ENCODE results near the gene DNER.

DNA sequence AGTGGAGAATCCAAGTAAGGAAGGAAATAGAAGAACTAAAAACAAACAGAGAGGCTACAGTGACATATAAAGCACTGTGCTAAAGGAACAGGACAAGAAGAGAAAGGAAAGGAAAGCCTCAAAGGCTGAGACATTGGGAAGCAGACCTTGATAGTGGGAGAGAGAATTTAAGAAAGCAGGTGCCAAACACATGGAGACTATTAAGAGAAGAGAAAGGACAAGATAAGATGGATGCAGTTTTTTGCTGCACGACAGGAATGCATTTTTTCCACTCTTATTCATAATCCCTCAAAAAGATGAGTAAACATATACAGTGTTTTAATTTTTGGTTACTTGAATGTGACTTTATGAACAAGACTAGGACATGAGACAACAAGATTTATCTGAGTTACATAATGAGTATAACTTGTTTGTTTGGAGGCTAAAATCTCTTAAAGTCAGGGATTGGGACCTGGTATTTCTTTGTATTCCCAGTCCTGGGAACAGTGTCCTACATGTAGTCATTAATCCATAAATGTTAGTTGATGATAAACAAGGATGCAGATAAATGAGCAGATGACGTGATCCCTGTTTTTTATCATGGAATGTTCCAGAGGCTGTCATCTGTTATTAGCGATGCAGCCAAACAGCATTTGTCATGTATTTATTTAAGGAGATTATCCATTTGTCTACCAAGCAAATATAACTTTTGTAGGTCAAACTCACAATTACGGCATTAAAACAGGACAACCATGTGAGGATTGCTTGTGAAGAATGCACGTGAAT, 141.7 kb downstream of the DNER start:
- no peak for TF ChIP-seq POLR2A (IDR thresholded peaks at IDR 0.05)
- TF ChIP-seq, protein P1, sequence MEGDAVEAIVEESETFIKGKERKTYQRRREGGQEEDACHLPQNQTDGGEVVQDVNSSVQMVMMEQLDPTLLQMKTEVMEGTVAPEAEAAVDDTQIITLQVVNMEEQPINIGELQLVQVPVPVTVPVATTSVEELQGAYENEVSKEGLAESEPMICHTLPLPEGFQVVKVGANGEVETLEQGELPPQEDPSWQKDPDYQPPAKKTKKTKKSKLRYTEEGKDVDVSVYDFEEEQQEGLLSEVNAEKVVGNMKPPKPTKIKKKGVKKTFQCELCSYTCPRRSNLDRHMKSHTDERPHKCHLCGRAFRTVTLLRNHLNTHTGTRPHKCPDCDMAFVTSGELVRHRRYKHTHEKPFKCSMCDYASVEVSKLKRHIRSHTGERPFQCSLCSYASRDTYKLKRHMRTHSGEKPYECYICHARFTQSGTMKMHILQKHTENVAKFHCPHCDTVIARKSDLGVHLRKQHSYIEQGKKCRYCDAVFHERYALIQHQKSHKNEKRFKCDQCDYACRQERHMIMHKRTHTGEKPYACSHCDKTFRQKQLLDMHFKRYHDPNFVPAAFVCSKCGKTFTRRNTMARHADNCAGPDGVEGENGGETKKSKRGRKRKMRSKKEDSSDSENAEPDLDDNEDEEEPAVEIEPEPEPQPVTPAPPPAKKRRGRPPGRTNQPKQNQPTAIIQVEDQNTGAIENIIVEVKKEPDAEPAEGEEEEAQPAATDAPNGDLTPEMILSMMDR (IDR thresholded peaks at IDR 0.05) = no peak
